NCI-H2171 (cell line): Measurements from ENCODE around the gene TMTC2.
"Not testable (repeated sequence)": the region's sequence is repeated elsewhere in the genome, so short reads cannot be mapped to it uniquely, and the experiment has no call there.

Experiments
- DNase-seq: peaks from one replicate; lab custom pipeline; 2025; lab: John Stamatoyannopoulos, UW

Gene TMTC2

DNA sequence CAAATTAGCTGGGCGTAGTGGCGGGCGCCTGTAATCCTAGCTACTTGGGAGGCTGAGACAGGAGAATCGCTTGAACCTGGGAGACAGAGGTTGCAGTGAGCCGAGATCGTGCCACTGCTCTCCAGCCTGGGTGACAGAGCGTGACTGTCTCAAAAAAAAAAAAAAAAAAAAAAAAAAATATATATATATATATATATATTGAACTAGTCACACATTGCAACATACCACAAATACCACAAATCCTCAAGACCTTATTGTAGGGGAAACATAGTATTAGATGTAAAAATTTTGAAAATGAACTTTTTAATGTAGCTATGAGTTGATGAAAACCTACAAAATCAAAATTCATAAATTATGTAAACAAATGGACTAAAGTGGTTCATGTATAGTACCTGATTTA, 158.4 kb downstream of the TMTC2 start:
- not testable (repeated sequence) for DNase-seq

DNA sequence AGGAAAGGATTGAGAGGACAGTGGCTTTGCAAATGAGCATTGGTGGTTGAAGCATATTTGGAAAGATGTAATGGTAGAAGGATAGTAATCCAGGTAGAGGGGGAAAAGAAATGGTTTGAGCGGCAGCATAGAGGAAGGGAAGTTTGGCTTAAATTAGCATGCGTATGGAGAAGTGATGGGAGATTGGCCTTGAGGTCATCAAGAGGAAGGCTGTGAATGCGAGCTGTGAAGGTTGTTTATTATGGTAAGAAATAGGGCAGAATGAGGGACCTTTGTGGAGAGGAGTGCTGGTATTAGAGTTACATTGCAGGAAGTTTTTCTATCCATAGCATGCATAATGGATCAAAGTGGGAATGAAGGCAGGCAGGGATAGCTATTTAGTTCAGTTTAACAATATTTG, 162.1 kb downstream of the TMTC2 start:
- no peak for DNase-seq

DNA sequence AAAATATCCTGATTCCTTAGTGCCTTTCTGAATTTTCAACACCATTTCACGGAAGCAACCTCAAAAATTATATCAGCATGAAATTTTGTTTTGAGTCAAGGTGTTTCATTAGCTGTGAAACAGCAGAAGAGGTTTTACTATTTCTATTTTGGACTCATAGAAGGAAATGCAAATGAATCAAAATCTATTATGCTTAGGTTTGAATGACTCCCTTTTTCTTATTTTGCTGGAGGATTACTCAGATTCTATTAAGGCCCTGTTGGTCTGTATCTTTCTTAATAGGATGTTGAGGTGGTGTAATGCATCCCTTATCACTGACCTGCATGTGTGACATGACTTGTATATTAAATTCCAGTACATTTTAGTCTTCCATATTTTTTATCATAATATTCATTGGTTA, 165.8 kb downstream of the TMTC2 start:
- no peak for DNase-seq

DNA sequence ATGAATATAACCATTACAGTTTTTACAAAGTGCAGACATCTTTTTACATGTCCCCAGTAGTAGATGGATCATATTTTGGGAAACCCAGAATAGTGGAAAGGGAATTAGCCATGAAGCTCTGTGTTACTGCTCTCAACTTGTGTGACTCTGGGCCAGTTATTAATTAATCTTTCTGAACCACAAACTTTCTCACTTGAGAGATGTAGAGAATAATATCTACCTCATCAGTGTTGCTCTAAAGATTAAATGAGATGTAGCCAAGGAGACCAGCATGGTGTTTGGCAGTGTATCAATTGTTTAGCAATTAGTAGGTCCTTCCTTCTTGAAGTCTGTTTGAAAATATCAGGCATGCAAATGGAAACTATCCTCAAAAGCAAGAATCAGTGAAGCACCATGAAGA, 169.2 kb downstream of the TMTC2 start:
- no peak for DNase-seq

DNA sequence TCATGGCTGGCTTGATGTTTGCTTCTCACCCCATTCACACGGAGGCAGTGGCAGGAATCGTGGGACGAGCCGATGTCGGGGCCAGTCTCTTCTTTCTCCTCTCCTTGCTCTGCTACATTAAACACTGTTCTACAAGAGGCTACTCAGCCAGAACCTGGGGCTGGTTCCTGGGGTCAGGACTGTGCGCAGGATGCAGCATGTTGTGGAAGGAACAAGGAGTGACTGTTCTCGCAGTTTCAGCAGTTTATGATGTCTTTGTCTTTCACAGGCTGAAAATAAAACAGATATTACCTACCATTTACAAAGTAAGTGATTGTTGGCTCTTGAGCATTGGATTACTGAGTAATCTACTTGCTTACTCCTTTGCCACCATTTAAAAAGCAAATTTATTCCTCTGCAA, 170.6 kb downstream of the TMTC2 start:
- DNase-seq = no peak

- no peak for DNase-seq
Measured at GRCh38 chr12:82857911-82858533, 171.3 kb downstream of the TMTC2 start.

DNA sequence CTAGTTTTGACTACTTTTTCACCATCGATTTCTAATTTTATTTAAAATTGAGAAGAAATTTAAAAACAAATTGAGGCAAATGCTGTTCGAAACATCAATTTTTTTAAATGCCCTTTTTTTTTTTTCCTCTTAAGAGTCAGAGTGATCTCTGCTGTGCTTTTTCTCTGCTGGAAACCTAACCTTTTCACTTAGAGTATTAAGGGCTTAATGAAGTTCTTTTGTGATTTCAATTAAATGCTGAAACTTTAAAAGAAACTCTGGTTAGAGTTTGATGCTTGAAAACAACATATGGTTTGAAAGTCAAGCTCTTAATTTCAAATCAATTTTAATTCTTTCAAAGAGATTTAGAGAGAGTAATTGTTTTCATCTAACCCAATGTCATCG, 171.8 kb downstream of the TMTC2 start:
- no peak for DNase-seq

DNA sequence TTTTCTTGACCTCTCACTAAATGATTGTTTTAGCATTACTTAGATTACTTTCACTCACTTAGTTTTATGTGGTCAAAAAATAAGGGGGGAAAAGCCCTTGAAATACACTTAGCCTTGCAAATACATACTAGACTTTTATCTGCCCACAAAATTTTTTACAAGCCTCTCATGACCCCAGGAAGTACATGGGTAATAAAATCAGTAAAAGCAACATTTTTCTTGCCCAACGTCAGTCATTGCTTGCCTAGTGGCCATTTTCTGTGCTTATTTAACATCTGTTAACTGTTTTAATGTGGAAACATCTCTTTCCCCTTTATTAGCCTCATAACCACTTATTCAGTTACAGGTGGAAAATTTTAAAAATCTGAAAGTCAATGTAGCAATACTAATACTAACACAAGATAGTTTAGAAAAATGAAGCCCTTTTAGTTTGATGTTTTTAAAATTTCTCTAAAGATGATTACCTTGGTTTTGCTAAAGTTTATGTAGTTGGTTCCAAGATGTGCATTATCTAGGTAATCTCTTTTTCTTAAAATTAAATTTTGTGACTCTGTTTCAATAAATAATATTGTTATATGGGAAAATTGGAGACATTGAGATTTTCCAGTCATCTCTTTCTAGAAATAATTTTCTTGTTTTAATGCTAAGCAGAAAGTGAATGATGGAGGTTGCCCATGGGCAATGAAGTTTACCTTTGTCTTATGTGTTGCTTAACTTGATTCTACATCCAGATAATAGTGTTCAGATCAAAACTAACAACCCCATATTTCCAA, 175.5 kb downstream of the TMTC2 start:
- no peak for DNase-seq

GRCh38 chr12:82862876-82863649, 176.4 kb downstream of the TMTC2 start:
- peak; percentile 74 for DNase-seq

GRCh38 chr12:82866227-82866775, 179.6 kb downstream of the TMTC2 start:
- DNase-seq = peak; percentile 83

GRCh38 chr12:82866946-82867345, 180.2 kb downstream of the TMTC2 start:
- peak; percentile 67 for DNase-seq

DNA sequence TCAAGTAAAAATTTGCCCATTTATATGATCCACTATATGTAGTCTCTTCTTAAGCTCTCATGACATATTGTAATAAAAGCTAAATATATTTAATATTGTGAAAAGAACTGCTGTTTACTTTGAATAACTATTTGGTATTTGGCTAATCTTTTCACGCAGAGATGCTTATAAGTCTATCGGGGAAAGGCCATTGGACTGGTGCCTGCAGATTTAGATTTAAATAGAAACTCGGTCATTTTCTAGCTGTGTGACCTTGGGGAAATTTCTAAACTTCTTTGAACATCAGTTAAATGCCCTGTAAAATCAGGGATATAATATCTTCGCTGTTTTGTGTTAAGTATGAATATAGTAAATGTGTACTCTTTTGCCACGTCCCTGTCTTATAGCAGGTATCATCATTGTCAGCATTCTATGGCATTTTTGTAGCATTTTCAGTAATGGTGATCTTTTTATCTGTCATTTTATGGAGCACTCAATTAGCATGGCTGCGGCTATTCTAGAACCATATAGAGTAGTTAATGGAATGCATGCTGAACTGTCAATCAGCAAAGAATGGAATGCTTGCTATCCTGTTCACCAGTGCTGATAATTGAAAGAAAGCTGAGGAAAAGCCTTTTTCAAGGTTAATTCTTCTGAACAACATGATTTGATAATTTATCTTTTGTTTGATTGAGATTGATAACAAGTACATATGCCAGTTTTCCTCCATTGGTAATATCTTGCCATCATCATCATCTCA, 181.2 kb downstream of the TMTC2 start:
- no peak for DNase-seq

GRCh38 chr12:82870771-82871377, 184.2 kb downstream of the TMTC2 start:
- DNase-seq = no peak

DNA sequence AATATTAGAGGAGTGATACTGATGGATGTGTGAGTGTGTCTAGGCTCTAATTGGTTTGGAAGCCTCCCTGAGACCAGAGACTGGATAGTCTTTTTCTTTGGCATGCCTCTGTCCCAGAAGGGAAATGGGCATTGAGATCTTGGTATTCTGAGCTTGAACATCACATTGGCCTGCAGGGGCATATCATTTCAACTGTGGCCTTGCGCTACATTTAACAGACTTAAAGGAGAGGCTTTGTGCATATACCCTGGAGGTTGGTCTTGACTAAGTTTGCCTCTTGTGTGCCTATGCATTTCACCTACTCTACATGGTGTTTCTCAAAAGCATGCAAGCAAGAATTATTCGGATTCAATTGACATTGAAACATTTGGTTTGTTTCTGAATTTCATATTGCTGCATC, 185.4 kb downstream of the TMTC2 start:
- no peak for DNase-seq

- DNase-seq = no peak
Measured at GRCh38 chr12:82873309-82873708, 186.6 kb downstream of the TMTC2 start.

- DNase-seq = peak; percentile 87
Measured at GRCh38 chr12:82873951-82874350, 187.2 kb downstream of the TMTC2 start.

DNA sequence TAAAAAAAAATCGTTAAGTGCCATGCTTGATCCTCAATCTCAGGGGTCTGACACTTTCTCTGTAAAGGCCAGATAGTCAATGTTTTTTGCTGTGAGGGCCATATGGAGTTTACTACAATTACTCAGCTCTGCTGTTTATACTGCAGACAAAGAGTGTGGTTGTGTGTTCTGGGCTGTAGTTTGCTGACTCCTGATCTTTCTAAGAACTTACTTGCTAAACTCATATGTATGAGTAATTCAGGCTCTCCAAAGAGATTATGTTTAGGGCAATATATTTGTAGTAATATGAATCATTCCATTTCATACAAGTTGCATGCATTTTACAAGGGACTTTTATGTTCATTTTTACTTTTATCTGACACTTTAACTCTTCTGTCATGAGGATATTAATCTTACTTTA, 188.2 kb downstream of the TMTC2 start:
- peak; percentile 60 for DNase-seq

DNA sequence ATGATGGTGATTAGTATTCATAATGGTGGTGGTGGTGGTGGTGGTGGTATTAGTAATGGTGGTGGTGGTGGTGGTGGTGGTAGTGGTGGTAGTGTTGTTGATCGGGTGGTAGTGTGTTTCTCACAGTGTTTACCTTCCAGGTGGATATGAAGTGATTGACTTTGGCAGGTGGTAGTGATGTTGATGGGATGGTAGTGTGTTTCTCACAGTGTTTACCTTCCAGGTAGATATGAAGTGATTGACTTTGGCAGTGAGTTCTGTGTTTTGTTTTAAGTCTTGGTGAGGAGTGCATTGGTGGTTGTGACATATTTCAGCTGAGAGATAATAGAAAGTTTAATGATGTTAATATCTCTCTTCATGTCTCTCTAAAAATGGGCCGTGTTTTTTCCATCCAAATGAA, 189.4 kb downstream of the TMTC2 start:
- DNase-seq = no peak

GRCh38 chr12:82877963-82878362, 191.3 kb downstream of the TMTC2 start:
- no peak for DNase-seq

DNA sequence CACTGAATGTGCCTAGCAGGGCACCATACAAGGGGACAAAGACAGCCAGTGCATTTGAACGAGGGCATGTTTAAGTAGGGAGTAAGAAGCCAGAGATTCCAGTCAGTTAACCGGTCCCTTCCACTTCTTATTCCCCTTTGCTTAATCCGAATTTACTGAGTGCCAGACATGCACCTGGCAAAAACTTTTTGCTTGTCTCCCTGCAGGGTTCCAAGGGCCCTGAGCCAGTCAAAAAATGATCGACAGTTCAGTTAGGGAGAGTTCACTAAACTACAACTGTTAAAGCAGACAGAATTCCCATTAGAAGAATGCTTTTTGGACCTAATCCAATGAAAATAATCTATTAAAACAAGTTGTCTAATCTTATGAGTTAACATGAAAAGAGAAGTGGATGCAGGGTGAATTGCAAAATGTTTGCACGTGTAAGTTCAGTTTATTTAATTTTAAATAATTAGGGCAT, 193.8 kb downstream of the TMTC2 start:
- no peak for DNase-seq
